Measurements from ENCODE around the gene RPS6KA4.
"Not testable (repeated sequence)": the region's sequence is repeated elsewhere in the genome, so short reads cannot be mapped to it uniquely, and the experiment has no call there.

RPS6KA4 gene

GRCh38 chr11:64358907-64359711, at the start of gene RPS6KA4:
Gene RPS6KA4, plus strand, starts transcription at chr11:64359162. Its CDS starts 74 bp downstream, at chr11:64359236.
- DNase-seq, result peak in 1 of 2 donors; percentile 38

GRCh38 chr11:64312947-64313346, 46.0 kb upstream of the RPS6KA4 start:
- DNase-seq, result no peak

GRCh38 chr11:64313491-64314145, 45.3 kb upstream of the RPS6KA4 start:
- no peak for DNase-seq

GRCh38 chr11:64314146-64314804, 44.7 kb upstream of the RPS6KA4 start:
- no peak for DNase-seq

GRCh38 chr11:64314805-64315561, 44.0 kb upstream of the RPS6KA4 start:
- DNase-seq, result no peak

GRCh38 chr11:64315667-64316526, 43.1 kb upstream of the RPS6KA4 start:
- DNase-seq, result not testable (repeated sequence)

- DNase-seq, result peak; percentile 45 to 49
Measured at GRCh38 chr11:64316672-64317324, 42.2 kb upstream of the RPS6KA4 start.

GRCh38 chr11:64317325-64317960, 41.5 kb upstream of the RPS6KA4 start, which contains the start of gene TRMT112:
Gene TRMT112, minus strand, starts transcription at chr11:64317559. Its CDS starts 33 bp downstream, at chr11:64317526.
- peak; percentile 98 to 99 for DNase-seq

GRCh38 chr11:64317961-64318765, 40.8 kb upstream of the RPS6KA4 start, which contains the start of gene PRDX5:
Gene PRDX5, plus strand, starts transcription at chr11:64318121. Its CDS starts 95 bp downstream, at chr11:64318216.
- DNase-seq, result peak; percentile 97 to 98

GRCh38 chr11:64318766-64319761, 39.9 kb upstream of the RPS6KA4 start:
- DNase-seq, result no peak

- DNase-seq, result no peak
Measured at GRCh38 chr11:64320556-64320955, 38.4 kb upstream of the RPS6KA4 start.

GRCh38 chr11:64321026-64321425, 37.9 kb upstream of the RPS6KA4 start:
- no peak for DNase-seq

- DNase-seq, result no peak
Measured at GRCh38 chr11:64321533-64321932, 37.4 kb upstream of the RPS6KA4 start.

- DNase-seq, result no peak
Measured at GRCh38 chr11:64322925-64323260, 36.1 kb upstream of the RPS6KA4 start.

GRCh38 chr11:64323373-64323772, 35.6 kb upstream of the RPS6KA4 start:
- DNase-seq, result no peak

- DNase-seq, result not testable (repeated sequence)
Measured at GRCh38 chr11:64323984-64324383, 35.0 kb upstream of the RPS6KA4 start.

GRCh38 chr11:64324692-64325469, 34.1 kb upstream of the RPS6KA4 start:
- no peak for DNase-seq

- no peak for DNase-seq
Measured at GRCh38 chr11:64327375-64327774, 31.6 kb upstream of the RPS6KA4 start.
